ENCODE data around the gene AFF3. TPM values are rescaled to one million over a fixed set of nuclear protein-coding genes. Genes with fewer than 3 reads are reported as not detected.
"Not testable (repeated sequence)": the region's sequence is repeated elsewhere in the genome, so short reads cannot be mapped to it uniquely, and the experiment has no call there.

AFF3 gene
- total RNA-seq, 1 experiment from 2014 or later, result 8.9 TPM

DNA sequence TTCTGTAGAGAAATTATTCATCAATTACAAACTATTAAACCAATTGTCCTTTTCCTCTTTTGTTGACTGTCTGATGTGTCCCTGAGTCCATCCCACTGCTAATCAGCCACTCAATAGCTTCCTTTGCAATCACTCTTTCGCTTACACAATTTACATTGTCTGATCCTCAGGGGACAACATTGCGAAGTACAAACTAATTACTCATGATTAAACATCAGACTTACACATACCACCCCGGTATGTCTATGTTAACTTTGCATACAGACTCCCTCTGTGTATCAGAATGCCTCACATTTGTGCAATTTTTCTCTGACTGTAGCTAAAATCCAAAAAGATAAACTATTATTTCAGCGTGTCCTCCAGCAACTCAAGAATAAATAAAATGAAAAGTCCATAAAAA lies 388.2 kb downstream of the AFF3 start:
- DNase-seq (ENCODE audit: low read depth), result peak; percentile 9

DNA sequence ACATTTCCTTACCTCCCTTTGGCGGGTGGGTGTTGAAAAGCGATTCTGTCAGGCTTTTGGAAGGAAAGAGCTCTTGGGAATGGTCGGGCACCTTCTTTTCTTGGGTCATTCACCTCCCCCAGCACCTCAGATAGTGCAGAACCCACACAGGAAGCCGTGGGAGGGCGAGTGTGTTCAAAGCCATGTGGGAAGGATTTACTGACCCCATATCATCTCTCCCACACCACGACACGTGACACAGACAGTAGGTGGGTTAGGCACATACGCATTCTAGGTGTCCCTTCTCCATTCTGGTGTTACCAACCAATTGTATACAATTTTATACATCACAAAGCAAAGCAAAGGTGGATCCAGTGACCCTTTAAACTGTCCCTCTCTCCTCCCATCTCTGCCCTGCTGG lies 388.9 kb downstream of the AFF3 start:
- no peak for DNase-seq (ENCODE audit: low read depth)

DNA sequence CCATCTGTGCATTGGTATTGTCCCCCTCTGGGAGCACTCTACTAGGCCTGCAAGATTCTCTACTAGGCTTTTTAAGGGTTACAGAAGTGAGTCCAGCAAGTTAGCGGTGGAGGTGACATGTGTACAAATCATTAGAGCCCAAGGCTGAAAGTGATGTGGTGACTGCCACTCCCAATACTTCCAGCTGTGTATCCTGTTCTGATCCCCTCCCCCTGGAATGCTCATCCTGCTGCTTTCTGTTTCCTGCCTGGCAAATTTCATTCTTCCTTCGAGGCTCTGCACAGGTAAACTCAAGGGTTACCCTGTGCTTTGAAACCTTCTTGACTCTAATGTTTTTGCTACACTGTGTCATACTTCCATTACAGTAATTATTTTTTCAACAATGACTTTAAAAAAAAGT lies 394.0 kb downstream of the AFF3 start:
- DNase-seq (ENCODE audit: low read depth), result peak; percentile 13

DNA sequence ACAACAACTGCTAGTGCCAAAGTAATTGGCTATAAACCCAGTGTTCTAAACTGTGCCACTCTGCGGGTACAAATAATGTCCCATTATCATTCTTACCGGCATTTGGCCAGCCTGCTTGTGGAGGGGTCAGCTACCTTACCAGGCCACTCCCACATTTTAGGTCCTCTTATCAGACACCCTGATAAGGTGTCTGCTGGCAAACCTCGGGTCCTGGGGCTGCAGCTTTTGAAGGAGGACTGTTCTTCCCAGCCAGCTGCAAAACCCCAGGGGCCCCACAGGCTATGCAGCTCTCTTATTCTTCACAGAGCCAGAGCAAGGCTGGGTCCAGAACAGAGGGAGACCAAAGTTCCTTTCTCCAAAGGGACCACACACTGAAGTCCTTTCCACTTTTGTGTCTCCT lies 394.5 kb downstream of the AFF3 start:
- DNase-seq (ENCODE audit: low read depth), result no peak

DNA sequence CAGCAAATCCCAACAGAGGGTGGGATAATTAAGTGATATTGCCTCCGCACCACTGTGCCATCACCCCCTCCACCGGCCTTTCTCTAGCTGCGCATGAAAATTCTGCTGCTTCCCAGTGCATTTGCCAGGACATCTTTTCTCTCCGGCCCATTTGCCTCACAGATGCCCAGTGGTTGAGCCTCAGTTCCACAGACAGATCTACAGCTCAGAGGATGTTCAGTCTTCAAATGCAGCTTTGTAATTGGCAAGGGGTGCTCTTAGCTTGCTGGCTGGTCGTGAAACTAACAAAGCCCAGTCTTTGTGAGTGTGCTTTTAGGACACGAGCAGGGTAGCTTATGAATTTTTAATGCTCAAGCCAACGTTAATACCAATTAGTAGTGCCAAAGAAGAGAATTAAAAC lies 399.2 kb downstream of the AFF3 start:
- no peak for DNase-seq (ENCODE audit: low read depth)

- no peak for DNase-seq (ENCODE audit: low read depth)
Observed at GRCh38 chr2:99737537-99737936, 404.9 kb downstream of the AFF3 start.

- no peak for DNase-seq (ENCODE audit: low read depth)
Observed at GRCh38 chr2:99735753-99736152, 406.6 kb downstream of the AFF3 start.

GRCh38 chr2:99735314-99735713 lies 407.1 kb downstream of the AFF3 start:
- not testable (repeated sequence) for DNase-seq (ENCODE audit: low read depth)

DNA sequence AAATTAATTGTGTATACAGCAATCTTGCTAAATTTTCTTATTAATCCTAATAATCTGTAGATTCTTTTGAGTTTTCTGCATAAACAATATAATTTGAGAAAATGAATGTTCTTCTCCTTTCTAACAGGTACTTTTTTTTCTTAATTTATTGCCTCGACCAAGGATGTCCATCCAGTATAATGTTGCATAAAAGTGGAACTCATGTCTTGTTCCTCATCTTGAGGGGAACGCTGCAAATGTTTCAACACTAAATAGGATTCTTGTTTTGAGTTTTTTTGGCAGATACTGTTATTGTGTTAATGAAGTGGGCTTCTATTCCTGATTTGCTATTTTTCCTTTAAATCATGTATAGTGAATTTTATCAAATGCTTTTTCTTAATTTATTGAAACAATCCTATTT lies 408.2 kb downstream of the AFF3 start:
- DNase-seq (ENCODE audit: low read depth), result no peak

- no peak for DNase-seq (ENCODE audit: low read depth)
Observed at GRCh38 chr2:99729104-99730025, 413.0 kb downstream of the AFF3 start.

DNA sequence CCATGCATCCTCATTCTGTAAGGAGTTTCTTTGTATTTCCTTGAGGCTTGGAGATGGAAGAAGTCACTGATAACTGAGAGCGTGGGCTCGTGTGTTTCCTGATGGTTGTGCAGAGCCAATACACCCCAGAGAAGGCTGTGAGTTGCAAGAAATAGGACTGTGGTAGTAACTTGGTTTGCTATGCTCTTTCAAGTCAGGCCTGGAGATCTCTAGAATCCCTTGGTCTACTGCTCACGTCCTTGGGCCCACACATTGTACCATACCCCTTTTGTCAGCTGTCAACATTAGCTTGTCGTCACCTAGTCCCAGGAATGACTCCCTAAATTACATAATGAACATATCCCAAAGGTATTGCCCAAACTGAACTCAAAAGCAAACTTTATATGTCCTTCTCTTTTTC lies 414.2 kb downstream of the AFF3 start:
- DNase-seq (ENCODE audit: low read depth), result no peak

DNA sequence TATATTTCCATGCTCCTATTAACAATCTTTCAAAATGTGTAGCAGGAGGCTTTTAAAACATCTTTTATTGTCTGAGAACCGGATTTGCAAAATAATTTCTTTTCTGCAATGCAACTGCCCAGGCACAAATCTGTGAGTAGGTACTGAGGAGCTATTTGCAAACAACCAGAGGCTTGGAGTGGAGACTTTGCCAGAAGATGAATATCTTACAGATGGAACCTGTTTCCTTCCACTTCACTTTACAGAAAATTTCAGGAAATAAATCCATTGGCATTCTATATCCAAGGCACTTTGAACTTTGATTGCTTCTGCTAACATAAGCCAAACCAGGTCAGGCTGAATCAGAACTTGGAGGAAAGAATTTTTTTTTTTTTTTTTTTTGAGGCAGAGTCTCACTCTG lies 415.2 kb downstream of the AFF3 start:
- DNase-seq (ENCODE audit: low read depth), result no peak

GRCh38 chr2:99726691-99727090 lies 415.7 kb downstream of the AFF3 start:
- no peak for DNase-seq (ENCODE audit: low read depth)

DNA sequence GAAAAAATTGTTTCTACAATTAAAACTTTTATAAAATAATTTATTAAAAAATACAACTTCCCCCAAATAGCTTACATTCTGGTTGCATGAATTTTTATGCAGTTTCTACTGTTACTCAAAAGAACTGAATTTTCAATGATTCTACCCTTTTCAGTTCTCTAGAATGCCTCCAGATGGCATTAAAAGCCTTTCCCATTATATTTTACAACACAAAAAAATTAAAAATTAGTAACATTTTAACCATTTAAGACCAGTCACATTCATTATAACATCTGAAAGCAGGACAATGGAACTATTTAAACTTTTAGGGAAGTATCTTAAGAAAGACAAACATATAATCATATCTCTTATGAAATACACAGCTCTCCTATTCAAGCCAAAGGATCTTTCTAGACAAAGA lies 416.6 kb downstream of the AFF3 start:
- no peak for DNase-seq (ENCODE audit: low read depth)

DNA sequence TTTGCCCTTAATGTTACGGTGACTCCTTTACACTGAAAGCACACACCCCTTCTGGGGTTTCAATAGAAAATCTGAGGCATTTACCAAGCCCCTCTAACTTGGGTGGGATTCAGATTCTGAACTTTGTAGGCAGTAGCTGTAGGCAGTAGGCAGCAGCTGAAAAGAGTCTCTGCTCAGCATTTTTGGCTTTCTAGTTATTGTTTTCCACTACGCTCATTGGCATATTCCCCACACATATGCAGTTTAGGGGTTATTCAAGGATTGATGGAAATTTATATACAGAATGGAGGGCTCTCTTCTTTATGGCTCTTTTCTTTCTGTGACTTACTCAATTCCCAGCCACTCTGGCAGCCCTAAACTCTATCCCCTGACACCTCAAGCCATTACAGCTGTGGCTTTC lies 419.9 kb downstream of the AFF3 start:
- no peak for DNase-seq (ENCODE audit: low read depth)

- no peak for DNase-seq (ENCODE audit: low read depth)
Observed at GRCh38 chr2:99719102-99719501, 423.3 kb downstream of the AFF3 start.

DNA sequence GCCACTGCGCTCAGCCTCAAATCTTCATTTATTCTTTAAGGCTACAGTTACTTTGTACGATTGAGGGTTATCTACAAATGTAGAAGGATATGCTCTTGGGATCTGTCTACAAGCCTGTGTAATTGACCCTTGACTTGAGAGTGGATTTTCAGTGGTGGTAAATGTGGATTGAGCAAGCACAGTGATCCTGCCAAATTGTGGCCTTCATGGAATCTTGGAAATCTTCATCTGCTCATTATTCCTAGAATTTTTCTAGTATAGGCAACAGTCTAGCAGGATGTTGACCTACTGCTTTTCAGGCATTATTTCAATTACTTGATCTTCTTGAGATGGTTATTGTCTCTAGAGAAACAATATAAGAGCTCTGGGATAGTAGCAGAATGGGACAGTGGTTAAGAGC lies 426.4 kb downstream of the AFF3 start:
- DNase-seq (ENCODE audit: low read depth), result no peak

GRCh38 chr2:99714349-99714748 lies 428.0 kb downstream of the AFF3 start:
- DNase-seq (ENCODE audit: low read depth), result no peak

- no peak for DNase-seq (ENCODE audit: low read depth)
Observed at GRCh38 chr2:99711144-99711543, 431.2 kb downstream of the AFF3 start.

DNA sequence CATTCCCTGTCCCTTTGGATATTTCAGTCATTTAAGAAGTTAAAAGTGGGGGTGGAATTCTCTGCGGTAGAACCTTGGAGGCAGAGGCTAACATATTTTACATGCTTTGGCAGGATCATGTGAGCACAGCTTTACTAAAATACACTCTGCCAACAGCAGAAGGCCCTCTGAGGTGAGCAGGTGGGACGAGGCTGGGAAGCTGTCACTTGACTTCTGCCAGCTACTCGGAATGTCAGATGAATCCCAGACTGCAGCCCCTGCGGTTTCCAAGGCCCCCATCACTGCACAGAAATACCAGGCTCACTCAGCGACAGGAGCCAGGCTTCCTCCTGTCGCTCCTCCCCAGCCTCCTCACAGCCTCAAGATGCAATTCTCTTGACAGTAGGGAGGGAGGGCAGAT lies 431.7 kb downstream of the AFF3 start:
- DNase-seq (ENCODE audit: low read depth), result no peak

DNA sequence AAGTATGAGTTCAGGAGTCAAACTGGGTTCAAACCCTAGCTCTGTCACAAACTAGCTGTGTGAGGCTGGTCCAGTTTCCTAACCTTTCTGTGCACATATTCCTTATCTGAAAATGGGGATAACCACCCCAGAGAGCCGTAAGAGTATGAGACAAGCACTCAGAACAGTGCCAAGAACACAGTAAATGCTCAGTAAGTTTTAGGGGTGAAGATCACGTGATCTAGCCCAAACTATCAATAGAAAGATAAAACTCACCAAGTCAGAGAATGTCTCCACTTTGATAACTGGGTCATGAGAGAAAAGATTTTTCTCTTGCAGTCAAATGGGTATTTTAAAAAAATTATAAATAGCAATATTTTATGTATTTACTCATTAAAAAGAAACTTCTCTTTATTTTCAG lies 433.2 kb downstream of the AFF3 start:
- no peak for DNase-seq (ENCODE audit: low read depth)

DNA sequence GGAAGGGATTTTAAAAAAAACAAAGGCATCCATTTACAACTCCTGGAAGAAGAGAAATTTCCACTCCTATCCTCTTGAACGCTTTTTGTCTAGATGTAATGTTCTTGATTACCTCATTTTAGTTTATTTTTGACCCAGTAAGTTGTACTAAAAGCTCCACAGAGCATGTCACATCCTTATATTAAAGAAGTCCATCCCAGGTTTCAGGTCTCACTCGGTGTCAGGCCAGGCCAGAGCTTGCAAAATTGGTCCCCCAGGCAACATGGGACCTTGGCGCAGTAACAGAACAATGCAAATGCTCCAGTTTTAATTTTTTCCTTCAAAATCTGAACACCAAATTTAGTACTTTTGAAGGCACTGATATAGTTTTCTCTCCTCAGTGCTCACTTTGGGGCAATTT lies 434.2 kb downstream of the AFF3 start:
- peak; percentile 19 for DNase-seq (ENCODE audit: low read depth)

DNA sequence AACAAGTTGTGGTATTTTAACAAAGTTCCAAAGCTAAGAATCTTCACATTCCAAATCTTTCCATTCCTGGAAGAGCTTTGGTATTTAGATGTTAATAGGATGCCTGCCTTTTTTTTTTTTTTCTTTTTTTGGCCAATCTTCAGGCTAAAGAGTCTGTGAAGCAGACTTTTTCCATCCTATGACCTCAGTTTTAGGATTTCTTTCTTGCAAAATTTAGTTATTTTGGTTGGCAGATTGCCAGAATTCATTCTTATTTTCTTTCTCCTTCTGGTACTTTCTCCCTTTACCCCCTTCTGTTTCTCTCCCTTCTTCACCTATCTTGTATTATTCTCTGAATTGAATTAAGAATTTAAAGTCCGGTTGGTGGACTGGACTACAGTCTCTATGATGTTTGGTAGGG lies 434.8 kb downstream of the AFF3 start:
- no peak for DNase-seq (ENCODE audit: low read depth)

- DNase-seq (ENCODE audit: low read depth), result no peak
Observed at GRCh38 chr2:99706735-99707134, 435.7 kb downstream of the AFF3 start.

Measured in Daoy (cell line).